Vagina (tissue), 2 donors: ENCODE results near the gene POU6F2.

Experiments used
- CTCF ChIP-seq, 3 experiments: fragments of 450-650 bp in 2 of 3; fragments of 200-600 bp in 1 of 3; sonication (generic) in 1 of 3; IDR thresholded peaks; one replicate each; pipeline ENCODE4 v1.5.1; 2017 to 2019; ENCODE audit warnings: antibody characterized with exemption in 3 of 3, mild to moderate bottlenecking in 2 of 3, moderate library complexity in 2 of 3
- POLR2AphosphoS5 ChIP-seq, 2 donors: sonication (generic); formaldehyde crosslinking; IDR thresholded peaks; one replicate each; pipeline ENCODE4 v1.9.0; 2017; ENCODE audit warnings: antibody characterized with exemption in 2 of 2, mild to moderate bottlenecking in 2 of 2, low read depth in 1 of 2; ENCODE audit not compliant: insufficient read depth in 1 of 2

- TF ChIP-seq POLR2AphosphoS5 (IDR thresholded peaks at IDR 0.05; ENCODE audit: insufficient read depth in 1 of 2, low read depth in 1 of 2) (no peak), CTCF (IDR thresholded peaks at IDR 0.05) (no peak)
Measured at GRCh38 chr7:39507866-39508551, 530.3 kb downstream of the POU6F2 start.
